Measurements from ENCODE around the gene SMPD4.
"Not testable (repeated sequence)": the region's sequence is repeated elsewhere in the genome, so short reads cannot be mapped to it uniquely, and the experiment has no call there.

The SMPD4 gene

DNA sequence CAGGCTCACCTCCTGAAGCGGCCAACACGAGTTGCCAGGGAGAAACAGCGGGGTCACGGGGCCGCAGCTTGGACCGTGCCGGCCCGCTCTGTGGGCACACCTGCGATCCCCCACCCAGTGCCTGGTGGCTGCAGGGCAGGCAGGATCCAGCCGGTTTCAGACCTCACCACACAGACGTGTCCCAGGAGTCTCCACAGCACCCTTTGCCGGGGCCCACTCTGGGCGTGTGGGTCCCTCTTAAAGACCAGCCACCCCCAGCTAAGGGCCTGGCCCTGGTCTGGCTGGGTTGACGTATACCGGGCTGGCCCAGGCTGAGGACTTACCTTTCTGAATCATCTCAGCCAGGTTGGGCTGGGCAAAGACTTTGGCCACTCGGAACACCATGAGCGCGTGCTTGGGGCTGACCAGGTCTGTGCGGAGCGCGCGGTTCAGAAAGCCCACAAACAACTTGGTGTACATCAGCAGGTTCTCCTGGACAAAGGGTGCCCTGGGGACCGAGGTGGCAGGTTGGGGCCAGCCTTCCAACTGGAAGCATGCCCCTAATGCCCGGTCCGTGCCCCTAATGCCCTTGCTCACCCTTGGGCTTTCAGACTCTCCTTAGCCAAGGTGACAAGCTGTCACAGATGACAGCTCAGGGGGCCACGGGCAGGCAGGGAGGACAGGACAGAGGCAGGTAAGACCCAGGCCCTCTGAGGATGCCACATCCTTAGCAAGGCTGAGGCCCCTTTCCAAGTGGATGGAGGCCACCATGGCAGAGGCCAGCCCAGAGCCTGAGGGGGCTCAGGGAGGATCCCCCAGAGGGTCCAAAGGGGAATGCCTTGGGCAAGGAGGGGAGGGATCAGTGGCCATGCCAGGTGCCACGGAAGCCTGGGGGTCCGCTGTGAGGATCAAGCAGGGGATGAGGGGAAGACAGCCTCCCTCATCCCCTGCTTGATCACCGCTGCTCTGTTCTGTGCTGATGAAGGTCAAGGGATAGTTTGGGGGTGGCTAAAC, 26.3 kb downstream of the SMPD4 start:
- H3K4me3 ChIP-seq (ENCODE audit: low read length), result no peak overlapping the region
- no peaks in the 10 kb centered on the region for H3K27me3 ChIP-seq (ENCODE audit: insufficient read depth, low read length)
- no peak overlapping the region for H3K27ac ChIP-seq (ENCODE audit: low read depth, low read length)
- H3K36me3 ChIP-seq (ENCODE audit: insufficient read depth, low read length), result peaks cover 47% of the 10 kb centered on the region
- WGBS, result 96% methylated on average over 29 of the region's 29 CpGs
- H3K9me3 ChIP-seq (ENCODE audit: insufficient read depth, low read depth, low read length), result no peaks in the 10 kb centered on the region
- H3K9ac ChIP-seq (ENCODE audit: low read depth, low read length), result no peak overlapping the region
- no peaks in the 10 kb centered on the region for H3K4me1 ChIP-seq (ENCODE audit: insufficient read depth, low read length)

DNA sequence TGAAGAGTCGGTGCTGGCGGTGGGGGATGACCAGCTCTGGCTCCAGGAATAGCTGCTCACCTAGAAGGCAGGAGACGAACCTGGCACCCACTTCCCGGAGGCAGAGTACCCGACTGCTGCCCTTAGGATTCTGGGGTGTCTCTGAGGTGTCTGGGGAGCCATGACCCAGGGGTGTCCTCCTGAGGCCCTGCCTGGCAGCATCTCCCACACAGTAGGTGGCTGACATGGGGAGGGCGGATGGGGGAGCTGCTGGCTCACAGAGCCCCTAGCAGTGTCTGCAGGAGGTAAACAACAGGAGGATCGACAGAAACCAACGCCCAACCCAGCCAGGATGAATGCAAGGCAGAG, 27.0 kb downstream of the SMPD4 start:
- H3K9ac ChIP-seq (ENCODE audit: low read depth, low read length); H3K4me1 ChIP-seq (ENCODE audit: insufficient read depth, low read length); H3K27me3 ChIP-seq (ENCODE audit: insufficient read depth, low read length); H3K4me3 ChIP-seq (ENCODE audit: low read length); H3K27ac ChIP-seq (ENCODE audit: low read depth, low read length); H3K9me3 ChIP-seq (ENCODE audit: insufficient read depth, low read depth, low read length): not testable (repeated sequence)
- peaks cover 43% of the 10 kb centered on the region for H3K36me3 ChIP-seq (ENCODE audit: insufficient read depth, low read length)
- WGBS, result 98% methylated on average over 7 of the region's 8 CpGs

DNA sequence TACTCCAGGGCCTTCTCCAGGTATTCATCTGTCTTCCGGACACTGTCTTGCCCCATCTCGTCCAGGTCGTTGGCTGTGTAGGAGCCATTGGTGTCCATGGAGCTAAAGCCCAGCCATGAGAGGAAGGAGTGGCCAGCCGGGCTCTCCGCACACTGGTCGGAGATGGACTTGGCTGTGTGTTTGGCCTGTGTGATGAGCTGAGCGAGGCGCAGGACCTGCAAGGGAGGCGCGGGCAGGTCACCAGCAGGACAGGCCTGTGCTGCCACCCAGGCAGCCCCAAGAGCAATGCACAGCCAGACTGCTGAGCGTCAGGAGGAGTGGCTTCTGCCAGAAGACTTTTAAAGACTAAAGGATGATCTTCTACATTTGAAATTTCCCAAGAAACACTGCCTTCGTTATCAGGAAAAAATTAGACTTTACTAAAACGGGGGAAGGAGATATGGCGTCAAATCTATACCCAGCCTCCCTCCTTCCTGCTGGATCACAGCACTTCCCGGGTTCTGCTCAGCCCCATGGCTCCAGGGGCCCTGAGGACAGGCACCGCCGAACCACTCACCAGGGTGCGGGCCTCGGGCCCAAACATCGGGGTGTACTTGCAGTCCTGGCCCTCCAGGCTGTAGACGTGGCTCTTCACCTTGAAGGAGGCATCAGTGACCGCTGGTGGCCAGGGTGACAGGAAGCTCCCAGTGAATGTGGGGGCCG, 27.5 kb downstream of the SMPD4 start:
- H3K4me1 ChIP-seq (ENCODE audit: insufficient read depth, low read length); H3K4me3 ChIP-seq (ENCODE audit: low read length); H3K27me3 ChIP-seq (ENCODE audit: insufficient read depth, low read length); H3K9me3 ChIP-seq (ENCODE audit: insufficient read depth, low read depth, low read length); H3K9ac ChIP-seq (ENCODE audit: low read depth, low read length); H3K27ac ChIP-seq (ENCODE audit: low read depth, low read length): not testable (repeated sequence)
- H3K36me3 ChIP-seq (ENCODE audit: insufficient read depth, low read length), result peaks cover 40% of the 10 kb centered on the region
- WGBS, result 97% methylated on average over 19 of the region's 23 CpGs

DNA sequence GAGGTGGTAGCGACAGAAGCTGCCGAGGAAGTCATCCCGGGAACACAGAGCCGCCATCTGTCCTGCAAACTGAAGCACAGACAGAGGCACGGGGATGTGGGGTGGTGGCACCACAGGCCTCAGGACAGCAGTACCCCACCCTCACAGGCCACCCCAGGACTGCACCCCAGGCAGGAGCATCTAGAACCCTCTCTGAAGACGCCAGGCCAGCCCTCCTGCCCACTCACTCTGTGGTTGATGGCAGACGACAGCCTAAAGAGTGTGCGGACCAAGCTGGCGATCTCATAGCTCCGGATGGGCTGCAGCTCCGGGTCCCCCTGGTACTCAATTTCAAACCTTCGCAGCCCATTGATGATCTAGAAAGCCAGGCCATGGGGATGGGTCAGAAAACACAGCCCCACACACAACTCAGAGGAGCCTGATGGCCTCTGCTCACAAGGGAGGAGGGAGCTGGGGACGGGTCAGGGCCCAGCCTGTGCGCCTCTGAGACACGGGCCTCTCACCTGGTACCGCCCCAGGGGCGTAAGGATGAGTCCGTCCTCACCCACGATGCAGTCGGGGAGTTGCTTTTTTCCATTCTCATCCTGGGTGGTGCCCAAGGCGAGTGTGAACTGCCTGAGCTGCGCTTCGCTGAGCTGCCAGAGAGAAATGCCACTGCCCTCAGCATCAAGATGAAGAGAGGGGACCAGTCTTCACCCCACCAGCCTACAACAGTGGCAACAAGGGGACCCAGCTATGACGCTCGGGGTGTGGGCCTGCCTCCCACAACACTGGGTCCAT, 28.4 kb downstream of the SMPD4 start:
- H3K27me3 ChIP-seq (ENCODE audit: insufficient read depth, low read length), result no peaks in the 10 kb centered on the region
- no peak overlapping the region for H3K4me3 ChIP-seq (ENCODE audit: low read length)
- no peaks in the 10 kb centered on the region for H3K4me1 ChIP-seq (ENCODE audit: insufficient read depth, low read length)
- WGBS, result 97% methylated on average over 25 of the region's 25 CpGs
- no peak overlapping the region for H3K9ac ChIP-seq (ENCODE audit: low read depth, low read length)
- H3K9me3 ChIP-seq (ENCODE audit: insufficient read depth, low read depth, low read length), result no peaks in the 10 kb centered on the region
- no peak overlapping the region for H3K27ac ChIP-seq (ENCODE audit: low read depth, low read length)
- H3K36me3 ChIP-seq (ENCODE audit: insufficient read depth, low read length), result peaks cover 35% of the 10 kb centered on the region

DNA sequence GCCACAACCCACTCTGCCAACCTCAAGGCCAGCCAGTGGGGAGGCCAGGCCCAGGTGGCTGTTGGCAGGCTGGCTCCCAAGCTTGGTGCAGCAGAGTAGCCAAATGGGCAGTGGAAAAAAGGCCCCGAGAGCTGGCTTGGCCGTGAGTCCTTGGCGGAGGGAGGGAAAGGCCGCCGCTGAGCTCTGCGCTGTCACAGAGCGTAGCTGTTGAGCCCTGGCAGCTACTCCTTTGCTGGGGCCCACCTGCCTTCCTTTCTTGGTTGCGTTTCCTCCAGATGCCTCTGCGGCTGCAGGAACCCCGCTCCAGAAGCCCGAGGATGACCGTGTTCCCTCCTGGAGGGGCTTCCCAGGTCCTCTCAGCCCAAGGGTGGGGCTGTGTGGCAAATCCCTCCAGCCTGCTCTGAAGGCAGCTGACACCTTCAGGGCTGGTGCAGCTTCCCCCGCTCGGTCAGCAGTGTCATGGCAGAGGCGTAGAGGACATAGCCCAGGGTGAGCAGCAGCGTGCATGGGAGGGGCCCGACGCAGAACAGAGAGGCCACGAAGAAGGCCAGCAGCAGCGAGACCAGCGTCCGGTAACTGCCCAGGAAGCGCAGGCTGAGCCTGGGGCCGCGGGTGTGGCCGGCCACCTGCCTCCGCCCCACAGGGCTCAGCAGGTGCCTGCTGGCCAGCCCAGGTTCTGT, 29.1 kb downstream of the SMPD4 start:
- not testable (repeated sequence) for H3K27ac ChIP-seq (ENCODE audit: low read depth, low read length); H3K4me3 ChIP-seq (ENCODE audit: low read length); H3K4me1 ChIP-seq (ENCODE audit: insufficient read depth, low read length); H3K9ac ChIP-seq (ENCODE audit: low read depth, low read length); H3K27me3 ChIP-seq (ENCODE audit: insufficient read depth, low read length); H3K9me3 ChIP-seq (ENCODE audit: insufficient read depth, low read depth, low read length)
- 97% methylated on average over 27 of the region's 27 CpGs for WGBS
- peaks cover 35% of the 10 kb centered on the region for H3K36me3 ChIP-seq (ENCODE audit: insufficient read depth, low read length)

DNA sequence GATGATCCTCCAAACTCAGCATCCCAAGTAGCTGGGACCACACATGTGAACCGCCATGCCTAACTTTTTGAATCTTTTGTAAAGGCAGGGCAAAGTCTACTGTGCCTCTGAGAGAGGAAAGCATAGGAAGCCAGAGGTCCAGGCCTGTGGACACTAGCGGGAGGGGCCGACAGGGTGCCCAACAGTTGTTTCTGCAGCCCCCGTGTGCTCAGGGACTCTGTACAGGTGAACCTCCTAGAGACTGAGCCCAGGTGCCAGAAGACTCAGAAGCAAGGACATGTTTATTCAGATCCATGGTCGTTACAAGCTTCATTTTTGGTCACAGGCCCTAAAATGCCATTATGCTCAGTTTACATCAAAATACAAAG, 30.3 kb downstream of the SMPD4 start:
- not testable (repeated sequence) for H3K27me3 ChIP-seq (ENCODE audit: insufficient read depth, low read length); H3K9me3 ChIP-seq (ENCODE audit: insufficient read depth, low read depth, low read length); H3K4me3 ChIP-seq (ENCODE audit: low read length); H3K9ac ChIP-seq (ENCODE audit: low read depth, low read length); H3K27ac ChIP-seq (ENCODE audit: low read depth, low read length); H3K4me1 ChIP-seq (ENCODE audit: insufficient read depth, low read length)
- H3K36me3 ChIP-seq (ENCODE audit: insufficient read depth, low read length), result peaks cover 35% of the 10 kb centered on the region
- WGBS, result 89% methylated on average over 4 of the region's 5 CpGs

DNA sequence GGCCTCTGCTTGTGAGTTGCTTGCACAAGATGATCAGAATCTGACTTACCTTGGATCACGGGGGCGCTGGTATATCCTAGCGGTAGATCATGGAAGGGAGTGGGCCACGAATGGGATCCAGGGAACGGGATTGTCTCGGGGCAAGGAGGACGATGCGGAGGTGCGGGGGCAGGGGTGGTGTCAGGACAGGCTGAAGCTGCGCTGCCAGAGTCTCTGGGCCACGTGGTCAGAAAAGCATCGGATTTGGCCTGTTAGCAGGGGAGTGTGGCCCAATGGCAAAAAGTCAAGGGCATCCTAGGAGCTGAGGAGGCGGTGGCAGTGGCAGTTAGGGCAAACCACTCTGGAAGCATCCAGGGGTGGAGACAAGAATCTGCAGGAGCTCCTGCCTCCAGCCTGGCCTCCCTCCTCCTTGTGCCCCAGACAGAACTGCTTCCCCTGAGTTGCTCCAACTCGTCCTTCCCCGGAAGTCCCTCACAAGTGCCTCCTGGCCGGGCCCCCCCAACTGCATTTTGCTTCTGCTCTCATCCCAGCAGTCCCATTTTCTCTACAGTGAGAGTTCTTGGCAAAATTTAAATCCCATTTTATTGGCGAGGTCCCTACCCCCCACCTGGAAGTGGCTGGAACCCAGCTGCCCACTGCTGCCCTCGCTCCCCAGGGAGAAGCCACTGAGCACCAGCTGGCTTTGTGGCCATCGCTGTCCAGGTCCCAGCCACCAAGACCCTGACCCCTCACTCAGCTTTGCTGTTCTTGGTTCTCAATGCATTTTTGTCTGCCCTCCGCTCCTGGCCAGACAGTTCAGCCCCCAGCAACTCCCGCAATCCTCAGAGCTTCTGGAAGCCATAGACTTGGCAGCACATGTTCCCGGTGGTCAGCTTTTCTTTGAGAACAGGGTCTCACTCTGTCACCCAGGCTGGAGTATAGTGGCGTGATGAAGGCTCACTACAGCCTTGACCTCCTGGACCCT, 30.9 kb downstream of the SMPD4 start:
- Histone ChIP-seq H3K4me1 (ENCODE audit: insufficient read depth, low read length) (no peaks in the 10 kb centered on the region), H3K9me3 (ENCODE audit: insufficient read depth, low read depth, low read length) (no peaks in the 10 kb centered on the region), H3K9ac (ENCODE audit: low read depth, low read length) (no peak overlapping the region), H3K27ac (ENCODE audit: low read depth, low read length) (no peak overlapping the region), H3K27me3 (ENCODE audit: insufficient read depth, low read length) (no peaks in the 10 kb centered on the region), H3K36me3 (ENCODE audit: insufficient read depth, low read length) (peaks cover 32% of the 10 kb centered on the region), H3K4me3 (ENCODE audit: low read length) (no peak overlapping the region)
- WGBS, result 93% methylated on average over 23 of the region's 23 CpGs

DNA sequence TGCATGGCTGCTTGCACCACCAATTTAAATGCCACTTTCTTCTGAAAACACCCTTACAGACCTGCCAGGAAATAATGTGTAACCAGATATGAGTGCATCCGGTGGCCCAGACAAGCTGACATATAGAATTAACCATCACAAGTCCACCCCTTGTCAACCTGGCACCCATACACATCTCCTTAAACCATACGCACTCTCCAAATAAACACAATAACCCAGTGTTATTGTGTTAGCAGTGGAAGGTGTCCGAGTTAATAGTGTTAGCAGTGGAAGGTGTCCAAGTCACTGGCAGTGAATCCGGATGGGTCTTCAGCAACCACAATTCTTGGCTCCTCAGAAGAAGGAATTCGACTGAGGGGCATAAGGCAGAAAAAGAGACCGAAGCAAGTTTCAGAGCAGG, 32.9 kb downstream of the SMPD4 start:
- H3K4me1 ChIP-seq (ENCODE audit: insufficient read depth, low read length); H3K27me3 ChIP-seq (ENCODE audit: insufficient read depth, low read length); H3K9me3 ChIP-seq (ENCODE audit: insufficient read depth, low read depth, low read length); H3K27ac ChIP-seq (ENCODE audit: low read depth, low read length); H3K9ac ChIP-seq (ENCODE audit: low read depth, low read length); H3K4me3 ChIP-seq (ENCODE audit: low read length): not testable (repeated sequence)
- peaks cover 14% of the 10 kb centered on the region for H3K36me3 ChIP-seq (ENCODE audit: insufficient read depth, low read length)
- 85% methylated on average over 4 of the region's 6 CpGs for WGBS

DNA sequence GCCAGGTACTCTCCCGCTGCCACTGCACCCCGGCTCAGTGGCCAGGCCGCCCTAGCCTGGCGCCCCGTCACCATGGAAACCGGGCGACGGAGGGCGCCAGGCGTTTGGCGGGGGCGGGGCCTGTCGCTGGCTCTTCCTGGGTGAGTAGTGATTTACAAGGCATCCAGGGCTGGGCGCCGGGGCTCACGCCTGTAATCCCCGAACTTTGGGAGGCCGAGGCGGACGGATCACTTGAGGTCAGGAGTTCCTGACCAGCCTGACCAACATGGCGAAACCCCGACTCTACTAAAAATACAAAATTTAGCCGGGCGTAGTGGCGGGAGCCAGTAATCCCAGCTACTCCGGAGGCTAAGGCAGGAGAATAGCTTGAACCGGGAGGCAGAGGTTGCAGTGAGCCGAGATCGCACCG, 36.4 kb downstream of the SMPD4 start, which contains the start of gene CCDC74B:
CCDC74B (minus strand) TSS at position 107 of the 409 bp plus-strand sequence. CDS start 116 bp downstream, outside the sequence.
- not testable (repeated sequence) for H3K9ac ChIP-seq (ENCODE audit: low read depth, low read length); H3K9me3 ChIP-seq (ENCODE audit: insufficient read depth, low read depth, low read length); H3K4me1 ChIP-seq (ENCODE audit: insufficient read depth, low read length); H3K27me3 ChIP-seq (ENCODE audit: insufficient read depth, low read length); H3K36me3 ChIP-seq (ENCODE audit: insufficient read depth, low read length); H3K27ac ChIP-seq (ENCODE audit: low read depth, low read length)
- H3K4me3 ChIP-seq (ENCODE audit: low read length), result peak within 1 kb of the TSS; percentile 54
- WGBS, result 6% methylated on average over 30 of the region's 30 CpGs
